Measurements from ENCODE around the gene LAMB3. TPM values are rescaled to one million over a fixed set of nuclear protein-coding genes. Genes with fewer than 3 reads are reported as not detected.

LAMB3 gene
- total RNA-seq, 1 donor: 5.4 TPM

- Histone ChIP-seq H3K4me2 (ENCODE audit: insufficient read depth, low read length) (no peak overlapping the region), H4K20me1 (ENCODE audit: insufficient read depth, low read length) (no peaks in the 10 kb centered on the region), H3K9me3 (ENCODE audit: low read depth, low read length) (no peaks in the 10 kb centered on the region), H2AFZ (ENCODE audit: low read length) (no peak overlapping the region), H3K27me3 (ENCODE audit: insufficient read depth, low read length) (no peaks in the 10 kb centered on the region), H3K79me2 (ENCODE audit: insufficient read depth, low read length) (no peaks in the 10 kb centered on the region), H3K4me1 (ENCODE audit: insufficient read depth, low read length) (no peaks in the 10 kb centered on the region), H3K4me3 (ENCODE audit: insufficient read depth, low read length) (no peak overlapping the region), H3K27ac (ENCODE audit: low read depth, low read length) (no peak overlapping the region), H3K36me3 (ENCODE audit: insufficient read depth, low read length) (no peaks in the 10 kb centered on the region)
- TF ChIP-seq CTCF (IDR thresholded peaks at IDR 0.05; ENCODE audit: extremely low read depth, low read depth, low read length): no peak
- no peak for DNase-seq (ENCODE audit: insufficient read length, low spot score, missing footprints)
These were observed 39.4 kb downstream of the LAMB3 start for GRCh38 chr1:209612646-209613399.

GRCh38 chr1:209611771-209612570, 40.3 kb downstream of the LAMB3 start:
- Histone ChIP-seq H3K4me1 (ENCODE audit: insufficient read depth, low read length) (peaks cover 7% of the 10 kb centered on the region), H2AFZ (ENCODE audit: low read length) (no peak overlapping the region), H3K4me2 (ENCODE audit: insufficient read depth, low read length) (no peak overlapping the region), H3K79me2 (ENCODE audit: insufficient read depth, low read length) (no peaks in the 10 kb centered on the region), H3K9me3 (ENCODE audit: low read depth, low read length) (no peaks in the 10 kb centered on the region), H4K20me1 (ENCODE audit: insufficient read depth, low read length) (no peaks in the 10 kb centered on the region), H3K27me3 (ENCODE audit: insufficient read depth, low read length) (no peaks in the 10 kb centered on the region), H3K4me3 (ENCODE audit: insufficient read depth, low read length) (no peak overlapping the region), H3K27ac (ENCODE audit: low read depth, low read length) (no peak overlapping the region), H3K36me3 (ENCODE audit: insufficient read depth, low read length) (no peaks in the 10 kb centered on the region)
- DNase-seq (ENCODE audit: insufficient read length, low spot score, missing footprints): no peak
- no peak for TF ChIP-seq CTCF (IDR thresholded peaks at IDR 0.05; ENCODE audit: extremely low read depth, low read depth, low read length)

- Histone ChIP-seq H3K4me1 (ENCODE audit: insufficient read depth, low read length) (peaks cover 9% of the 10 kb centered on the region), H4K20me1 (ENCODE audit: insufficient read depth, low read length) (no peaks in the 10 kb centered on the region), H3K36me3 (ENCODE audit: insufficient read depth, low read length) (no peaks in the 10 kb centered on the region), H3K27me3 (ENCODE audit: insufficient read depth, low read length) (no peaks in the 10 kb centered on the region), H2AFZ (ENCODE audit: low read length) (no peak overlapping the region), H3K79me2 (ENCODE audit: insufficient read depth, low read length) (no peaks in the 10 kb centered on the region), H3K4me3 (ENCODE audit: insufficient read depth, low read length) (no peak overlapping the region), H3K27ac (ENCODE audit: low read depth, low read length) (no peak overlapping the region), H3K4me2 (ENCODE audit: insufficient read depth, low read length) (no peak overlapping the region), H3K9me3 (ENCODE audit: low read depth, low read length) (no peaks in the 10 kb centered on the region)
- DNase-seq (ENCODE audit: insufficient read length, low spot score, missing footprints): no peak
- TF ChIP-seq CTCF (IDR thresholded peaks at IDR 0.05; ENCODE audit: extremely low read depth, low read depth, low read length): no peak
These were observed 41.7 kb downstream of the LAMB3 start for GRCh38 chr1:209610631-209610905.

Measured in osteoblast (primary cell).